Urothelium cell line (cell line): ENCODE measurements around the gene PHACTR4.
"Not testable (repeated sequence)": the region's sequence is repeated elsewhere in the genome, so short reads cannot be mapped to it uniquely, and the experiment has no call there.

Experiments
- DNase-seq: peaks from one replicate; pipeline ENCODE4 v3.0.0; 2011; ENCODE audit warnings: low spot score, mixed read lengths
- FAIRE-seq: peaks from 2 replicates; lab custom pipeline; 2011; peaks lifted over from hg19 to GRCh38; lab: Jason Lieb, UNC

The PHACTR4 gene

DNA sequence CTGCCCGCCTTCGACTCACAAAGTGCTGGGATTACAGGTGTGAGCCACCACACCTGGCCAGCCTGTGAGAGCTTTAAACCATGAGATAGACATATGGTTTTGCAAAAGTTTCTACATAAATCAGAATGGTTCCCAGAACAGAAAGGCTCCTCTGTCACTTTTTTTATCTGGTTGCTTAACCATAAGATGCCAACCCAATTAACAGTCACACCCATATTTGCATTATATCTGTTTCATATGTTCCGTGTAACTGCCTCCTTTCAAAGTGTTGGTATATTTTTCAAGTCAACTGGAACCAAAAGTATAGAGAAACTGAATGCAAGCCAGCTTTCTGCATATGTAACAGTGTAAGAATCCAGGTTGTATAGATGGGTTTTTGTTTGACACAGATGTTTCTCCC is 112.6 kb downstream of the PHACTR4 start:
- FAIRE-seq (no peak), DNase-seq (no peak)

DNA sequence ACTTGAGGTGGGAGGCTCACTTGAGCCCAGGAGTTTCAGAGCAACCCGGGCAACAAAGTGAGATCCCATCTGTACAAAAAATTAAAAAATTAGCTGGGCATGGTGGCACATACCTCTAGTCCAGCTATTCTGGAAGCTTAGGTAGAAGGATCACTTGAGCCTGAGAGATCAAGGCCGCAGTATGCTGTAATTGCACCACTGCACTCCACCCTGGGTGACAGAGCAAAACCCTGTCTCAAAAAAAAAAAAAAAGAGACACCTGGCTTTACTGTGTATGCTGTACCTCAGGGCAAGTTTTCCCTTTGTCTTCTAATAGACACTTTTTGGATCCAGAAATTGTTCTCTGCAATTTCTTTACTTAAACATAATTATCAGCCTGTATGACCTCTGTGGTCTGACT is 113.2 kb downstream of the PHACTR4 start:
- no peak for DNase-seq
- FAIRE-seq = no peak

DNA sequence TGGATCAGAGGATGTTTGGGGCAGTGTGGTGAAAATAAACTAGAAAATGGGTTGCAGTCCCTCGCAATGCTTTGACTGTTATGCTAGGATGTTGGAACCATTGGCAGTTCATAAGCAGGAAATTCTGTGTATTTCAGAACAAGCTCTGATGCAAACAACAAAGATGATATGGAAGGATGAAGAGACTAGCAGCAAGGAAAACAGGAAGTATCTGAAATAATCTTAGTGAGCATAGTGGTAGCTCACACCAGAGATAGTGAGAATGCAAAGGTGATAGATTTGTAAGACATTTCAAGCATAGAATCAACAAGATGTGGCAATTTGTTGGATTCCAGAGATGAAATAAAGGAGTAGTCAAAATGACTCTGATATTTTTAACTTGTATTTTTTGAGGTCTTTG is 125.2 kb downstream of the PHACTR4 start:
- no peak for DNase-seq
- FAIRE-seq = no peak

DNA sequence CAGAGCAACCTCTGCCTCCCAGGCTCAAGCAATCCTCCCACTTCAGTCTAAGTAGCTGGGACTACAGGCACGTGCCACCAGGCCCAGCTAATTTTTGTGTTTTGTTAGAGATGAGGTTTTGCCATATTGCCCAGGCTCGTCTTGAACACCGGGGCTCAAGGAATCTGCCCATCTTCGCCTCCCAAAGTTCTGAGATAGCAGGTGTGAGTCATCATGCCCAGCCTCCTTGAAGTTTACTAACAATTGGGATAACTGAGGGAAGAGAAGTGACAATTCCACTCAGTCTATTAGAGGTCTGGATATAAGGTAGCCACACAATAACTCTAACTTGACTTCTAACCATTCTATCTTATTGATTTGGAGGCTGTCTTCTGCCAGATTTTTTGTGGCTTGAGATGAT is 130.0 kb downstream of the PHACTR4 start:
- DNase-seq (no peak), FAIRE-seq (peak; percentile 78)

DNA sequence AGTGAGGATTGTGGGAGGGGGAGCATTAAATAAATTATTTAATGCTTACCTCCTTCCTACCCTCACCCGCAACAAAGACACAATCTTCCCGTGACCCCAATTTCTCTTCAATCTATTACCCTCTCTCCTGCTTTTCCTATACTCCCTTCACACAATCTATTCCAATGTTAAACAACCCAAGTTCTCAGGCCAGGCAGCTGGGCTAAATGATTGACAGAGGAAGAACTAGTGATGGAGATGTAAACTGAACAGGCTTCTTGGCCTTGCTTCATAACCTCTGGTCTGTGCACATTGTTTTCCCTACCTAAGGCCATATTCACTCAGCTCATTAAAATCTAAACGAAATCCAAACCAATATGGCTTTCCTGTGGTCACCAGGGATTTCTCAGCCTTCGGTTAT is 132.4 kb downstream of the PHACTR4 start:
- FAIRE-seq = no peak
- no peak for DNase-seq

DNA sequence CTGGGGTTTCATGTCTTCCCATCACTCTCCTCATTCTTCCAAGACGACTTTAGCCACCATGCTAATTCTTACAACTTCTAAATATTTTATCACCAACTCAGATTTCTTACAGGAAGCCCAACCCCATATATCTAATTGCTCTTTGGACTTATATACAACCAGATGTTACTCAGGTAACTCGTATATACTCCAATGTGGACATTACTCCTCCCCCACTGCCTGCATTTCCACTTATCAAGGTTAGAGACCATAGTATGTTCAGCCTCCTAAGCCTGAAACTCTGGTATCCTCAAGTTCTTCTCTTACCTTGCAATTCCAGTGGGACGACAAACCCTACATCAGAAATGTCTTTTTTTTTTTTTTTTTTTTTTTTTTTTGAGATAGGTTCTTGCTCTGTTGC is 133.6 kb downstream of the PHACTR4 start:
- DNase-seq (no peak), FAIRE-seq (no peak)

DNA sequence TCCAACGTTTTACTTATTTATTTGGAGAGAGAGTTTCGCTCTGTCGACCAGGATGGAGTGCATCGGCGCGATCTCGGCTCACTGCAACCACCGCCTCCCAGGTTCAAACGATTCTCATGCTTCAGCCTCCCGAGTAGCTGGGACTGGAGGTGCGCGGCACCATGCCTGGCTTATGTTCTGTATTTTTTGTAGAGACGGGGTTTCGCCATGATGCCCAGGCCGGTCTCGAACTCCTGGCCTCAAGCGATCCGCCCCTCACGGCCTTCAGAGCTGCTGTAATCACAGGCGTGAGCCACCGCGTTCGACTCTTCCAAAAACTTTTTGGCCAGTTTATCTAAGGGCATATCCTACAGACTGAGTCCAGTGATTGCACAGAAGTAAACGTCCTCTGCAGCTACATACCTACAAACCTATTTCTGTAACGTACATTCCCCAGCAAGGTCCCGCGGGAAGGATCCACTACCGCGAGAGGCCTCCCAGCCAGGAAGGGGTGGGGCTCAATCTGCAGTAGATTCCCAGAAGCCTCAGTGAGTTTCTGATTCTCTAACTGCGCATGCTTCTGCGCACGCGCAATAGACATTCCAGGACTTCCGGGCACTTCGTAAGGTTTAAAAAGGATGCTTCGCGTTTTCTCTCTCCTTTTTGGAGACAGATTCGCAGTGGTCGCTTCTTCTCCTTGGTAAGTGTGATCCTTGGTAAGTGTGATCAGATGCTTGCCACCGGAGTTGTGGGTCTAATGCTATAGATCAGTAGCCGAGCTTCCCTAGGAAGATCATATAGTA is 136.1 kb downstream of the PHACTR4 start, which contains the start of gene RCC1:
RCC1 (plus strand) TSS at position 638 of the 782 bp plus-strand sequence. CDS start 23,824 bp downstream, outside the sequence.
- DNase-seq (peak; percentile 98), FAIRE-seq (no peak)

DNA sequence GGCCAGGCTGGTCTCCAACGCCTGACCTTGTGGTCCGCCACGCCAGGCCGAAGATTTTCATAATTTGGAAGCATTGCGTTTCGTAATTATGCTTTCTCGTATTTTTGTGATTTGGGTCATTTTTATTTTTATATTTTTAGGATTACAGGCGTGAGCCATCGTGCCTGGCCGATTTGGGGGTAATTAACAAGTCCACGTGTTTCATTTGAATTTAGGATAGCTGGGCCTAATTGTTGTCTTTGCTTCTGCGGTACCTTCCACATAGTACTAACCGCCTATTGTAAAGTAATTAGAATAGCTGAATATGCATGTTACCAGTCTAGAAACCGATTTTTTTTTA is 137.3 kb downstream of the PHACTR4 start:
- DNase-seq (no peak), FAIRE-seq (no peak)

DNA sequence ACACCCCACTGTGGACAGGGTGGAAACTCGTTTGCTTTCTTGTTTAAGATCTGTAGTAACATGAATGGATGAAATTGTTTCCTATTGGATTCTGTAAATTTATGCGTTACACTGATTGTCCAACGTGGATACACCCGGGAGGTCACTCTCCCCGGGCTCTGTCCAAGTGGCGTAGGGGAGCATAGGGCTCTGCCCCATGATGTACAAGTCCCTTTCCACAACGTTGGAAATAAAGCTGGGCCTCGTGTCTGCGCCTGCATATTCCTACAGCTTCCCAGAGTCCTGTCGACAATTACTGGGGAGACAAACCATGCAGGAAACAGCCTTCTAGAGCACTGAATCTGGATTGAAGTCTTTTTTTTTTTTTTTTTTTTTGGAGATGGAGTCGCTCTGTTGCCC is 137.7 kb downstream of the PHACTR4 start:
- FAIRE-seq (no peak), DNase-seq (no peak)

DNA sequence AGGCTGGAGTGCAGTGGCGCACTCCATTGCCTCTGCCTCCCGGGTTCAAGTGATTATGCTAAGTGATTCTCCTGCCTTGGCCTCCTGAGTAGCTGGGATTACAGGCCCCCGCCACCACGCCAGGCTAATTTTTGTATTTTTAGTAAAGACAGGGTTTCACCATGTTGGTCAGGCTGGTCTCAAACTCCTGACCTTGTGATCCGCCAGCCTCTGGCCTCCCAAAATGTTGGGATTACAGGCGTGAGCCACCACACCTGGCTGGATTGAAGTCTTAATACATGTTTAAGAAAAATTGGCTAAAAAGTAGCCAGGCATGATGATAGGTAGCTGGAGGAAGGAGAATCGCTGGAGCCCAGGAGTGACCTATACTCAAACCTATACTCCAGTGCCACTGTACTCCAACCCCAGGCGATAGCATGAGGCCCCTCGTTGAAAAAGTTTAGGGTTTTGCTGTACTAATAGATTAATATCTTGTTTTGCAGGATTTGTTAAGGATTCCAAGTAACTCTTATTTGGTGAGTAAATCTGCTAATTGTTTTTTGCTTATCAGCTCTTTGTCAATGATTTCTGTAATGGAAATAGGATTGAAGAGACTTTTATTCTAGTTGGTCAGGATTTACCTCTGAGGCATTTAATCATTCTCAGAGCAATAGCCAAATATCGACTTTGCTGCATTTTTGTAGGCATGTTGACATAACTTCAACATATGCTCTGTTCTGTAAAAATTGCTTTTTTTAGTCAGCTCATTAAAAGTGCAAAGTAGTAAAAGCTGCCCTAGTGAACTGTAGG is 138.3 kb downstream of the PHACTR4 start:
- FAIRE-seq (no peak), DNase-seq (no peak)

DNA sequence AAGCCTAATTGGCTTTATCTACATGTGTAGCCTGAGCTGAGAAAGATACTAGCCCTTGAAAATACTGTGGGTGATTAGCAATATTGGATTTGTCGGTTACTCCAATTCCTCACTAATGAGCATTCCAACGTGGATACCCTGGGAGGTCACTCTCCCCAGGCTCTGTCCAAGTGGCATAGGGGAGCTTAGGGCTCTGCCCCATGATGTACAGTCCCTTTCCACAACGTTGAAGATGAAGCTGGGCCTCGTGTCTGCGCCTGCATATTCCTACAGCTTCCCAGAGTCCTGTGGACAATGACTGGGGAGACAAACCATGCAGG is 138.9 kb downstream of the PHACTR4 start:
- no peak for FAIRE-seq
- no peak for DNase-seq

DNA sequence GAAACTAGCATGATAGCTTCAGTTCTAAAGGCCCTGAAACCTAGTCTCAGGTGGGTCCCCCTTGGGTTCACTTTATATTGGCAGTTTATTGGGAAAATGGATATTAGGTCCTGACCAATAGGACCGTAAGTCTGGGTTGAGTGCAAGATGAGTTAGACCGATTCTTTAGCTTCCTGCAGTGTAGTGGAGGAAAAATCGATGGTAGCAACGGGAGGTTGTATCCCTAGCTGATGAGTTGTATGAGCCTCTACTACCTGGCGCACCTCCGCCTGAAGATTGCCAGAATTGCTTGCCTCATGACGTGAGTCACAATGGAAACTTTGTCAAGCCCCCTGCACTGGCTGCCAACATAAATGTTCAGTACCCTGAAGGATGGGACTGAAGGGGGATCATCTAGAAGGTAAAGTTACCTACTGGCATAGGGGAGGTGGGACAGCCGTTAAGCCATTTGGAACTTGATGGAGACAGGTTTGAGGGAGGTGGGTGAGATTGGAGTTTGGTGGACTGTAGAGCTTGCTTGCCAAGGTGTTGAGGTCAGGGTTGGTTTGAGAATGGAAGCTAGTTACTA is 140.2 kb downstream of the PHACTR4 start:
- no peak for DNase-seq

DNA sequence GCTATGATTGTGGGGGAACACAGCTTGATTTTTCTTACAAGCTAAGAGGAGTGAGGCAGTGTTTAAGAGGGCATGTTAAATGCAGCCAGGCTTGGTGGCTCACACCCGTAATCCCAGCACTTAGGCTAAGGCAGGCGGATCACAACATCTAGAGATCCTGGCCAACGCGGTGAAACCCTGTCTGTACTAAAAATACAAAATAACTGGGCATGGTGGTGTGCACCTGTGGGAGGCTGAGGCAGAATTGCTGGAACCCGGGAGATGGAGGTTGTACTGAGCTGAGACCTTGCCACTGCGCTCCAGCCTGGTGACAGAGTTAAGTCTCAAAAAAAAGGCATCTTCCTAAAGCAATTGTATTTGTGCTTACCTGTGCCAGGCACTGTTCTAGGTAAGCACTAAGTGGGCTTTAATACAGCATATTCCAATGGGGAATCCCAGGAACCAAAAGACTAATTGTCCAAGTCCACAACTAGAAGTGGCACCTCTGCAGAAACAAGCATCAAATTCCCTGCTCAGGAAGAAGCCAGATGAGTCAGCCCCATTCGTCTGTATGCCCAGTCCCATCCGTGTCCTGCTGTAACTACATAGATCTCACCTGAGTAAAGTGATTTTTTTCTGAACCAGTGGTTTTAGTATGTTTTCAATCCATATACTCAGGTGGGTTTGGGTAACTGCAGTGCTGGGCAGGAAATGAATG is 140.9 kb downstream of the PHACTR4 start:
- FAIRE-seq (no peak), DNase-seq (no peak)

More for the DNA sequence above, 140.2 kb downstream of the PHACTR4 start:
- FAIRE-seq = no peak

DNA sequence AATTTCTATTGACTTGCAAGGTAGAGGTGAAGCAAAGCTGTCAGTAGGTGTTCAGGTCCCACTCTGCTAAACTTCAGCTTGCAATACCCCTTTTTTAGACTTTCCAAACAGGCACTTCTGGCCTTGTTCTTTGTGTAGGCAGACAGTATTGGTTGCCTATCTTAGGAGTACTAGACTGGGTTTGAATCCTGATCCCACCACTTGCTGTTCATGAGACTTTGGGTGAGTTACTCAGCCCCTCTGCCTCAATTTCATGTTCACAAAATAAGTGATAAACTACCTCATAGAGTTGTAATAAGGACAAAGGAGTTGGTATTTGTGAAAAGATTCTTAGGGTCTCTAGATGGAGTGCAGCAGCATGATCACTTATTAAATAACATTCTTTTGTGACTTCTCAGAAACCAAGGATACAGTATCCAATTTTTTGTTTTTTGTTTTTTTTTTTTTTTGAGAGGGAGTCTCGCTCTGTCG is 141.5 kb downstream of the PHACTR4 start:
- FAIRE-seq = no peak
- no peak for DNase-seq

DNA sequence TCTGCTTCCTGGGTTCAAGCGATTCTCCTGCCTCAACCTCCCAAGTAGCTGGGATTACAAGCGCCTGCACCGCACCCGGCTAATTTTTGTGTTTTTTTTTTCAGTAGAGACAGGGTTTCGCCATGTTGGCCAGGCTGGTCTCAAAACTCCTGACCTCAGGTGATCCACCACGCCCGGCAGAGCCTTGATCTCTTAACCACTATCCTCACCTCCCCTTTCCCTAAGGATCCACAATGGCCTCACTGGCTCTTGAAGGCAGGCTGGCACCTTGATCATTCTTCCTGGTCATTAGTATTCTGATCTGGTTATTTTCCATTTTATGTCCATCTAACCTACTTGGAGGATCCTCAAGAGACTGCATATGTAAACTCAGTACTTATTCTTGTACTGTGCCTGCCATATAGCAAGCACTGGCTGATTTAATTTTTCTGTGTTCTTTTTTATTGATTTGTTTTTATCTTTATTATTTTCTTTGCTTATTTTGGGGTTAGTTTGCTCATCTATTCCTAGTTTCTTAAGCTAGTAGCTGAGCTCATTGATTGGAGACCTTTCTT is 142.6 kb downstream of the PHACTR4 start:
- no peak for FAIRE-seq
- no peak for DNase-seq

DNA sequence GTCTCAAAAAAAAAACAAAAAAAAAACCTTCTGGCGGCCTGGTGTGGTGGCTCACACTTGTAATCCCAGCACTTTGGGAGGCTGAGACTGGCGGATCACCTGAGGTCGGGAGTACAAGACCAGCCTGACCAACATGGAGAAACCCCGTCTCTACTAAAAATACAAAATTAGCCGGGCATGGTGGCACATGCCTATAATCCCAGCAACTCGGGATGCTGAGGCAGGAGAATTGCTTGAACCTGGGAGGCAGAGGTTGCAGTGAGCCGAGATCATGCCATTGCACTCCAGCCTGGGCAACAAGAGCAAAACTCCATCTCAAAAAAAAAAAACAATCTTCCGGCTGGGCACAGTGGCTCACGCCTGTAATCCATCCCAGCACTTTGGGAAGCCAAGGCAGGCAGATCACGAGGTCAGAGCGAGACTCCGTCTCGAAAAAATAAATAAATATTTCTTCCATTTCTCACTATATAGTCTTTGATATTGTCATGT is 144.9 kb downstream of the PHACTR4 start:
- DNase-seq = not testable (repeated sequence)

DNA sequence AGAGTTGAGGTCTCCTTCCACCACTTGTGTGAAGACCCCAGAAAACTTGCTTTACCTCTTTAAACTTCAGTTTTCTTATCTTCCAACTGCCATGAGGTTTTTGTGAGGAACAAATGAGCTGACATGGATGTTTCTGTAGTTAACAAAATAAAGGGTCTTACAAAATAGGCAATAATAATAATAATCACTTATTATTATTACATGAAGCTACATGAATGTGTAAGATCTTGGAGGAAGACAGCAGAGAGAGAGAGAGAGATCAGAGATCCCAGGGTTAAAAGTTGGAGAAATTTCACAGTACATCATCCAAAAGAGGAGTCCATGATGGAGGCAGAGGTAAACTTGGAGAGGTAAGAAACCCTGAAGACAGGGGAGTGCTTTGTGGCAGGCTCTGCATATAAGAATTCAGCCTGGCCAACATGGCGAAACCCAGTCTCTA is 147.0 kb downstream of the PHACTR4 start:
- FAIRE-seq = no peak
- no peak for DNase-seq

More for the DNA sequence above, 144.9 kb downstream of the PHACTR4 start:
- FAIRE-seq = not testable (repeated sequence)

DNA sequence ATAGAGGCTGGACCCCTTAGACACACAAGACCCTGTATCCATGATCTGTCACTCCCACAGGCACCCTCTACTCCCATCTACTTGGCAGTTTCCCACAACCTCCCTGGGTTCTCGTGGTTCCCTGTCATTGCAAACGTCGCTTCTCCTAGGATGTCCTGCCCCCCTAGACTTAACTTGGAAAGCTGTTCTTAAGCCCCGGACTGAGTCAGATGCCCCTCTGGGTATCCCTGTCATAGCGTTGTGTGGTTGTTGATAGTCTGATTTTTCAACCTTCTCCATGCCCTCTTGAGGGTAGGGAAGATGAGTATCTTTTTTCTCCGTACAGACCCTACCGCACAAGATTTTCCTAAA is 148.1 kb downstream of the PHACTR4 start:
- FAIRE-seq = no peak
- no peak for DNase-seq

DNA sequence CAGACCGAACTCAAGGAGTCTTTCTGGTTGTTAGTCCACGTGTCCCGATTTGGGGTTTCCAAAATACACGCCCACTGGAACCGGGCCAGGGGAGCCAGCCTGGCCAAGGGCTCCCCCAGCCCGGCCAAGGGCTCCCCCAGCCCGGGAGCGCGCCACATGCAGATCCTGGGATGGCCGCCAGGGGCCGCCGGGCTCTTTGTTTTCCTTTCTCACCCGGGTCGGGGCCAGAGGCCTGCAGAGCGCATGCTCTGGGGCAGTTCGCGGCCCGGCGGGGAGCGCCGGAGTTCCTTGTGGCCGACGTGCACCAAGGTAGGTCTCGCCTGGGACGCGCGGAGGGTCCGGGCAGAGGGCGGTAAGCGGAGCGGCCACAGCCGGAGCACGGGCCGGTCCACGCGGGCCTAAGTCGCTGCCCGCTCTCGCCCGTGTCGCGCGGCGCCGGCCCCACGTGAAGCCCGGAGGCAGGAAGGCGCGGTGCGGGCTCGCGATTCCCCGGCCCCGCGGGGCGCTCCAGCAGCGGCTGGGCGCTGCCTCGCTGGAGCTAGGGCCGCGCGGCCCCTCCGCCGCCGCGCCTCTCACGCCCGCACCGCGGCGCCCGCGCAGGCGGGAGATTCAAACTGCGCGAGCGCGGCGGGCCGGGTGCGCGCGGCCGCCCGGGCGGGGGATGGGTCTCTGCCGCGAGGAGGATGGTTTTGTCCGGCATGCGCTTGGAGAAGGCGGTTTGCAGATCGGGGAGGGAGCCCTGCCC is 148.6 kb downstream of the PHACTR4 start:
- FAIRE-seq (no peak), DNase-seq (peak; percentile 92)

DNA sequence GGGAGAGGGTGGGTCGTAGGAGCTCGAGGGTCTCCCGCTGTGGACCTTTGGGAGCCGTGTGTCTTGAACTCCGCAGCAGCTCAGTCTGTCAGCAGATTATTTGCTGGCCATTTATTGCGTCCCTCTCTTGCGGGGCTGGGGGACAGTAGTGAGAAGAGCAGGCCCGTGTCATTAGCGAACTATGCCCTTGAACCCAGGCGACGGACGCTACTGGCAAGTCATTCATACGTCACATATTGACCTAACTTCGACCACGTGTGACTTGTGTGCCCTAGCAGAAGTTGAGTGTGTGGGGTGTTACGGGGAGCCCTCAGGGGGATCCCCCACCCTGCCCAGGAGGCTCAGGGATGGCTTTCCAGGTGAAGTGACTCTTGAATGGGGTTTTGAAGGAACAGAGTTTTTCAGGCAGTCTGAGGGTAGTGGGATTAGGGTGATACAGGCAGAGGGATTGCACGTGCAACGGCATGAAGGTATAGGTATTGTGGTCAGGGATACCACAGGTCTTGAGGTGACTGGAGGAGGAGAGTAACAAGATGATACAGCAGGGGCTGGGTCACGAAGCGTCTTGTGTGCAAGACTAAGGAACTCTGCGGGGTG is 149.3 kb downstream of the PHACTR4 start:
- DNase-seq (no peak), FAIRE-seq (no peak)
